Measurements from ENCODE around the gene MORN1.

GRCh38 chr1:2376931-2377672 lies 14.3 kb downstream of the MORN1 start:
- TF ChIP-seq POLR2AphosphoS5 (IDR thresholded peaks at IDR 0.05; ENCODE audit: low read depth, low read length) (no peak), GABPA (IDR thresholded peaks at IDR 0.05; ENCODE audit: low read depth) (no peak), SMC3 (IDR thresholded peaks at IDR 0.05; ENCODE audit: low read depth, low read length) (no peak), ZBTB33 (IDR thresholded peaks at IDR 0.05; ENCODE audit: borderline replicate concordance, low read depth) (no peak), CTCF (IDR thresholded peaks at IDR 0.05) (no peak), EZH2phosphoT487 (IDR thresholded peaks at IDR 0.05; ENCODE audit: borderline replicate concordance, low read depth) (no peak), JUND (IDR thresholded peaks at IDR 0.05) (no peak)
- TF ChIP-seq, protein P1, sequence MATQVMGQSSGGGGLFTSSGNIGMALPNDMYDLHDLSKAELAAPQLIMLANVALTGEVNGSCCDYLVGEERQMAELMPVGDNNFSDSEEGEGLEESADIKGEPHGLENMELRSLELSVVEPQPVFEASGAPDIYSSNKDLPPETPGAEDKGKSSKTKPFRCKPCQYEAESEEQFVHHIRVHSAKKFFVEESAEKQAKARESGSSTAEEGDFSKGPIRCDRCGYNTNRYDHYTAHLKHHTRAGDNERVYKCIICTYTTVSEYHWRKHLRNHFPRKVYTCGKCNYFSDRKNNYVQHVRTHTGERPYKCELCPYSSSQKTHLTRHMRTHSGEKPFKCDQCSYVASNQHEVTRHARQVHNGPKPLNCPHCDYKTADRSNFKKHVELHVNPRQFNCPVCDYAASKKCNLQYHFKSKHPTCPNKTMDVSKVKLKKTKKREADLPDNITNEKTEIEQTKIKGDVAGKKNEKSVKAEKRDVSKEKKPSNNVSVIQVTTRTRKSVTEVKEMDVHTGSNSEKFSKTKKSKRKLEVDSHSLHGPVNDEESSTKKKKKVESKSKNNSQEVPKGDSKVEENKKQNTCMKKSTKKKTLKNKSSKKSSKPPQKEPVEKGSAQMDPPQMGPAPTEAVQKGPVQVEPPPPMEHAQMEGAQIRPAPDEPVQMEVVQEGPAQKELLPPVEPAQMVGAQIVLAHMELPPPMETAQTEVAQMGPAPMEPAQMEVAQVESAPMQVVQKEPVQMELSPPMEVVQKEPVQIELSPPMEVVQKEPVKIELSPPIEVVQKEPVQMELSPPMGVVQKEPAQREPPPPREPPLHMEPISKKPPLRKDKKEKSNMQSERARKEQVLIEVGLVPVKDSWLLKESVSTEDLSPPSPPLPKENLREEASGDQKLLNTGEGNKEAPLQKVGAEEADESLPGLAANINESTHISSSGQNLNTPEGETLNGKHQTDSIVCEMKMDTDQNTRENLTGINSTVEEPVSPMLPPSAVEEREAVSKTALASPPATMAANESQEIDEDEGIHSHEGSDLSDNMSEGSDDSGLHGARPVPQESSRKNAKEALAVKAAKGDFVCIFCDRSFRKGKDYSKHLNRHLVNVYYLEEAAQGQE (IDR thresholded peaks at IDR 0.05; ENCODE audit: low read depth, low read length) = no peak

Measured in SK-N-SH (cell line).